ENCODE data around the gene STEAP4. TPM values are rescaled to one million over a fixed set of nuclear protein-coding genes. Genes with fewer than 3 reads are reported as not detected.
A peak's percentile ranks its signal among the peaks of the same experiment; 100 is the strongest.

STEAP4 gene
- total RNA-seq (2022), result not detected in 2 replicates
- percentile 15 among the genes with signal in this experiment for Bru-seq, nascent RNA
- BruChase-seq, experiment 1, labeled RNA remaining after a 6-hour chase, result percentile 15 among the genes with signal in this experiment
- percentile 13 among the genes with signal in this experiment for BruChase-seq, experiment 2, labeled RNA remaining after a 2-hour chase
- long read RNA-seq, result 0 reads

DNA sequence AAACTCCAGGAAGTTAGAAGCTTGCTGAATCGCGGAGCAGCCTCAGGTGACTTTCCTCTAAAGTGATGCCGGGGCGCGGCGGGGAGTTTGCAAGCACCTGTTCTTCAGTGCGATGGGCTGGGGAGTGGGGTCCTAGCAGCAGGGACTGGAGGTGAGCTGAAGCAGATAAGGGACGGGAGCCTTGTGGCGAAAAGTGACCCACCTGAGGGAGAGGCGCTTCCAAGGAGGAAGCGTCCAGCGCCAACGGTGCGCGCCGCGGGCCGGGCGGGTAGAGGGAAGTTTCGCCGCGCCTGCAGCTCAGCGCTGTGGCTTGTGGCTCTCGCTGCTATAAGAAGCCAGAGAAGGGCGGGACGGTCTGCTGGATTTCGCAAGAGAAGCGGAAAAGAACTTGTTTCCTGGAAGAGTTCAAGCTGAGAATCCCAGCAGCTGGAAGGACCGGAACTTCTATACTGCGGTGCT, at the start of gene STEAP4:
Gene STEAP4, minus strand, starts transcription at position 305 of the 459 bp plus-strand sequence. CDS start 22,625 bp downstream, outside the sequence.
- peak within 1 kb of the TSS; percentile 68 for H3K4me3 Mint-ChIP-seq (ENCODE audit: unreplicated experiment)
- H3K36me3 Mint-ChIP-seq (ENCODE audit: insufficient read depth, unreplicated experiment), result no peaks in the 10 kb centered on the region
- no peaks in the 10 kb centered on the region for H3K27me3 Mint-ChIP-seq (ENCODE audit: insufficient read depth, unreplicated experiment)
- peaks cover 1% of the 10 kb centered on the region for H3K4me1 Mint-ChIP-seq (ENCODE audit: insufficient read depth, unreplicated experiment)
- no TSS peak for BruUV-seq (replicated peaks)
- intact Hi-C loops (cut with micrococcal nuclease), result no loop called here
- TF ChIP-seq, protein P1, sequence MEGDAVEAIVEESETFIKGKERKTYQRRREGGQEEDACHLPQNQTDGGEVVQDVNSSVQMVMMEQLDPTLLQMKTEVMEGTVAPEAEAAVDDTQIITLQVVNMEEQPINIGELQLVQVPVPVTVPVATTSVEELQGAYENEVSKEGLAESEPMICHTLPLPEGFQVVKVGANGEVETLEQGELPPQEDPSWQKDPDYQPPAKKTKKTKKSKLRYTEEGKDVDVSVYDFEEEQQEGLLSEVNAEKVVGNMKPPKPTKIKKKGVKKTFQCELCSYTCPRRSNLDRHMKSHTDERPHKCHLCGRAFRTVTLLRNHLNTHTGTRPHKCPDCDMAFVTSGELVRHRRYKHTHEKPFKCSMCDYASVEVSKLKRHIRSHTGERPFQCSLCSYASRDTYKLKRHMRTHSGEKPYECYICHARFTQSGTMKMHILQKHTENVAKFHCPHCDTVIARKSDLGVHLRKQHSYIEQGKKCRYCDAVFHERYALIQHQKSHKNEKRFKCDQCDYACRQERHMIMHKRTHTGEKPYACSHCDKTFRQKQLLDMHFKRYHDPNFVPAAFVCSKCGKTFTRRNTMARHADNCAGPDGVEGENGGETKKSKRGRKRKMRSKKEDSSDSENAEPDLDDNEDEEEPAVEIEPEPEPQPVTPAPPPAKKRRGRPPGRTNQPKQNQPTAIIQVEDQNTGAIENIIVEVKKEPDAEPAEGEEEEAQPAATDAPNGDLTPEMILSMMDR (IDR thresholded peaks at IDR 0.05; ENCODE audit: unreplicated experiment), result no peak
- peak; percentile 69 for DNase-seq (ENCODE audit: unreplicated experiment)
- POLR2A ChIA-PET, result interaction anchor here (0.7 to 1.1 kb wide), 2 partner anchors 10 to 27 kb away, joined by 3 to 4 read pairs; no protein-coding TSS in a partner anchor
- peak within 1 kb of the TSS; percentile 3 for H3K27ac Mint-ChIP-seq (ENCODE audit: low read depth, unreplicated experiment)
- CTCF ChIA-PET, result interaction anchor here (1.1 to 2.9 kb wide), 2 partner anchors 51 to 65 kb away, joined by 4 to 11 read pairs; no protein-coding TSS in a partner anchor
- no peaks in the 10 kb centered on the region for H3K9me3 Mint-ChIP-seq (ENCODE audit: unreplicated experiment)

DNA sequence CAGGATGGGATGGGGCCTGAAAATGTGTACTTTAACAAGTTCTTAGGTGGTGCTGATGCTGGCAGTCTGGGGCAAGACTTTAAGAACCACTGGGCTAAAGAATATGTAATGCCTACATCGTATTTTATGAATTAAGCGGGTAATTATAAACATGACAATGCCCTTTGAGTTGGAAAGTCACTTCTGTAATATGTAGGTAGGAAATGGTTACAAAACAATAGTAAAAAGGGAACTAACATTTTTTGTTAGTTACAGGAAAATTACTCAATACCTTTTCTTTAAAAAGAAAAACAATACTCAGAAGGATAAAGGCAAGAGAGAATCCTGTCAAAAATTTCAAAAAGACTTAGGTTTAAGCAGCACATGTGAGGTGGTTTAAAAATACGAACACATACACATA, 48.3 kb upstream of the STEAP4 start:
- no TSS peak for BruUV-seq (replicated peaks)
- Mint-ChIP-seq H3K4me1 (ENCODE audit: insufficient read depth, unreplicated experiment) (no peaks in the 10 kb centered on the region), H3K9me3 (ENCODE audit: unreplicated experiment) (no peaks in the 10 kb centered on the region), H3K36me3 (ENCODE audit: insufficient read depth, unreplicated experiment) (no peaks in the 10 kb centered on the region), H3K4me3 (ENCODE audit: unreplicated experiment) (no peak overlapping the region), H3K27me3 (ENCODE audit: insufficient read depth, unreplicated experiment) (no peaks in the 10 kb centered on the region), H3K27ac (ENCODE audit: low read depth, unreplicated experiment) (no peak overlapping the region)
- intact Hi-C loops (cut with micrococcal nuclease), result no loop called here
- no peak for DNase-seq (ENCODE audit: unreplicated experiment)
- ChIA-PET CTCF (interaction anchor here (0.7 to 2.0 kb wide), 2 partner anchors 23 to 112 kb away, joined by 4 to 5 read pairs; no protein-coding TSS in a partner anchor), POLR2A (no interaction called here)
- TF ChIP-seq, protein P1 (IDR thresholded peaks at IDR 0.05; ENCODE audit: unreplicated experiment), result no peak

DNA sequence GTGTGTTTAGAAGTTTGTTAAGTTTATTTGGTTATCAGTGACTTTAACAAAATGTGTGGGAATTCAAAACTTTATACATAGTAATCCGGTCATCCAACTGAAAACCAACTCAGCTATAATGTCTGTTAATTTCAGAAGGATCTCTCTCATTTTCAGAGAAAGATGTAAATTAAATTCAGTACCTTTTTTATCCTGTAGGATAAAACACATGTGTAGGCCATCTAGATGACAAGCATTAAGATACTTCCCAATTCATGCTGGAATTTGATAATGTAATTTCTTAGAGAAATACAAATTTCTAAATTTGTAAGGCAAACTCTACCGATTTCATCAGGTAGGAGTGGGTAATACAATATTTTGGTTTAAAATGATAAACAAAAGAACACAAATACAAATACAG, 43.4 kb upstream of the STEAP4 start:
- TF ChIP-seq, protein P1 (IDR thresholded peaks at IDR 0.05; ENCODE audit: unreplicated experiment), result no peak
- POLR2A ChIA-PET, result interaction anchor here (1.4 kb wide), 1 partner anchor 10 kb away, joined by 3 read pairs; no protein-coding TSS in a partner anchor
- H3K36me3 Mint-ChIP-seq (ENCODE audit: insufficient read depth, unreplicated experiment), result no peaks in the 10 kb centered on the region
- H3K27me3 Mint-ChIP-seq (ENCODE audit: insufficient read depth, unreplicated experiment), result no peaks in the 10 kb centered on the region
- no peaks in the 10 kb centered on the region for H3K9me3 Mint-ChIP-seq (ENCODE audit: unreplicated experiment)
- H3K4me1 Mint-ChIP-seq (ENCODE audit: insufficient read depth, unreplicated experiment), result no peaks in the 10 kb centered on the region
- no TSS peak for BruUV-seq (replicated peaks)
- intact Hi-C loops (cut with micrococcal nuclease), result no loop called here
- no peak for DNase-seq (ENCODE audit: unreplicated experiment)
- H3K4me3 Mint-ChIP-seq (ENCODE audit: unreplicated experiment), result no peak overlapping the region
- H3K27ac Mint-ChIP-seq (ENCODE audit: low read depth, unreplicated experiment), result no peak overlapping the region
- CTCF ChIA-PET, result interaction anchor here (3.5 kb wide), 1 partner anchor 106 kb away, joined by 18 read pairs; no protein-coding TSS in a partner anchor

DNA sequence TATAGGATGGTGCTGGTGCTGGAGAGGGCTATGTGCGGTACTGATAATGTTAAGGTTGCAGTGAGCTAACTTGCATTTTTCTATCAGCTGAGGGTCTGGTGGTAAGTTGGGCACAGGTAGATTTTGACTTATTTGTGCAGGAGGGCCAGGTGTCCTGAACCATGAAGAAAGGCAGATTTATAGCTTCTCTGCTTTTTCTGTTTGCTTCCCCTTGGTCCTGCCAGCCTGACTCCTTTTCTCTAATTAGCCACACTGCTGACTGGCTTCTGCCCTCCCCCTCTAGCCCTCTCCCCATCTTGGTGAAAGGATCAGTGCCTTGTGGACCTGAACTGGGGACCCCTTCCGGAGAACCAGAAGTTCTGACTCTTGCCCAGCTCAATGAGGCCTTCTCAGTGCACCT, 40.8 kb upstream of the STEAP4 start:
- Mint-ChIP-seq H3K27ac (ENCODE audit: low read depth, unreplicated experiment) (no peak overlapping the region), H3K27me3 (ENCODE audit: insufficient read depth, unreplicated experiment) (no peaks in the 10 kb centered on the region), H3K9me3 (ENCODE audit: unreplicated experiment) (no peaks in the 10 kb centered on the region), H3K36me3 (ENCODE audit: insufficient read depth, unreplicated experiment) (no peaks in the 10 kb centered on the region), H3K4me1 (ENCODE audit: insufficient read depth, unreplicated experiment) (no peaks in the 10 kb centered on the region), H3K4me3 (ENCODE audit: unreplicated experiment) (no peak overlapping the region)
- DNase-seq (ENCODE audit: unreplicated experiment), result no peak
- ChIA-PET CTCF (interaction anchor here (1.1 to 6.3 kb wide), 2 partner anchors 10 to 104 kb away, joined by 8 to 46 read pairs; no protein-coding TSS in a partner anchor), POLR2A (no interaction called here)
- BruUV-seq (replicated peaks), result no TSS peak
- TF ChIP-seq, protein P1 (IDR thresholded peaks at IDR 0.05; ENCODE audit: unreplicated experiment), result no peak
- intact Hi-C loops (cut with micrococcal nuclease), result no loop called here
